K562 (cell line): Measurements from ENCODE around the gene CNTN4.

Source experiments
- CTCF ChIP-seq, 3 experiments: IDR thresholded peaks in 2 of 3; conservative IDR thresholded peaks in 1 of 3; 2 replicates each; pipeline ENCODE4 v1.5.1; 2011 to 2012; ENCODE audit warnings: low read length in 3 of 3, mild to moderate bottlenecking in 3 of 3, control low read depth in 2 of 3, improper control_type of control experiment in 1 of 3, inconsistent platforms in 1 of 3, low read depth in 1 of 3, mixed read lengths in 1 of 3, moderate library complexity in 1 of 3; ENCODE audit not compliant: insufficient read depth in 2 of 3
- EP300 ChIP-seq: IDR thresholded peaks from 2 replicates; pipeline ENCODE4 v1.6.1; 2012; ENCODE audit warnings: low read length, improper control_type of control experiment
- EZH2 ChIP-seq: IDR thresholded peaks from 2 replicates; pipeline ENCODE4 v1.6.1; 2012; ENCODE audit warnings: low read depth, mild to moderate bottlenecking, inconsistent platforms, low read length, borderline replicate concordance
- FOXA1 ChIP-seq: fragments of 450-650 bp; IDR thresholded peaks from 2 replicates; pipeline ENCODE4 v1.6.1; 2016; ENCODE audit warnings: mild to moderate bottlenecking, borderline replicate concordance
- MAFK ChIP-seq: IDR thresholded peaks from 2 replicates; pipeline ENCODE4 v1.6.1; 2011; ENCODE audit warnings: low read length, improper control_type of control experiment
- POLR2A ChIP-seq: fragments of 450-650 bp; conservative IDR thresholded peaks from 2 replicates; pipeline ENCODE4 v1.6.1; 2016
- POLR2AphosphoS5 ChIP-seq: IDR thresholded peaks from 2 replicates; pipeline ENCODE4 v1.6.1; 2011; ENCODE audit warnings: mild to moderate bottlenecking, low read depth, low read length, moderate library complexity; ENCODE audit not compliant: control insufficient read depth, insufficient read depth
- POLR2G ChIP-seq: fragments of 200-400 bp; formaldehyde crosslinking; IDR thresholded peaks from 2 replicates; pipeline ENCODE4 v1.6.1; 2017; ENCODE audit warnings: low read depth, mild to moderate bottlenecking, antibody characterized with exemption, low read length, moderate library complexity
- RAD51 ChIP-seq: fragments of 450-650 bp; IDR thresholded peaks from 2 replicates; pipeline ENCODE4 v1.7.1; 2016; ENCODE audit warnings: low read depth, mild to moderate bottlenecking, borderline replicate concordance
- RFX5 ChIP-seq: IDR thresholded peaks from 2 replicates; pipeline ENCODE4 v1.6.1; 2011; ENCODE audit warnings: low read depth, mild to moderate bottlenecking, improper control_type of control experiment, low read length
- ZEB2 ChIP-seq: fragments of 450-650 bp; IDR thresholded peaks from 2 replicates; pipeline ENCODE4 v1.6.1; 2016
- ZNF121 ChIP-seq: sonication (generic); formaldehyde crosslinking; conservative IDR thresholded peaks from 2 replicates; pipeline ENCODE4 v1.8.0; 2022; ENCODE audit warnings: missing genetic modification reagents
- ZNF143 ChIP-seq: sonication (generic); formaldehyde crosslinking; IDR thresholded peaks from 2 replicates; pipeline ENCODE4 v1.9.0; 2022; ENCODE audit warnings: mild to moderate bottlenecking, missing genetic modification reagents

DNA sequence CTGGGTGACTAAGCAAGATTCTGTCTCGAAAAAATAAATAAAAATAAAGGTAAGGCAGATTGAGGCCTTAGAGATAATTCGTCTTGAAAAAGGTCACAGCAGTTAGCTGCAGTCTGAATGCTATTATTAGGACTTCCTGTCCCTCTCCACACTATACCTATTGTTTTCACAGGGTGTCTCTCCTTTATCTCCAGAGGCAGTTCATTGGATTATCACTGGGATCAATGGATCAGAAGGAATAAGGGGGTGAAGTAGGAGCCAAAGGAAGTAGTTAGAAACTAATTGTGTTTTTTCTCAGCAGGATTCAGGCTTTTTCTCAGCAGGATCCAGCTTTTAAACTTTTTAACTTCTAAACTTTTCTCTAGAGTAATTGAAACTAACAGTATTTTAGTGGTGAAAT is 684.6 kb downstream of the CNTN4 start:
- TF ChIP-seq POLR2A (no peak), ZEB2 (no peak), FOXA1 (no peak), MAFK (no peak), RFX5 (no peak), POLR2AphosphoS5 (no peak), CTCF (IDR thresholded peaks at IDR 0.05 in 2 of 3, conservative IDR thresholded peaks at IDR 0.05 in 1 of 3; ENCODE audit: insufficient read depth in 2 of 3, low read depth in 1 of 3, low read length in 3 of 3) (no peak), RAD51 (no peak), ZNF143 (no peak), ZNF121 (CRISPR knock-in tag) (no peak), POLR2G (no peak), EP300 (no peak), EZH2 (no peak)
